ENCODE measurements around the gene LACTB. TPM values are rescaled to one million over a fixed set of nuclear protein-coding genes. Genes with fewer than 3 reads are reported as not detected.

The LACTB gene
- total and polyA plus RNA-seq, 2 experiments from 2014 or later, result 15.2 to 20.9 TPM

DNA sequence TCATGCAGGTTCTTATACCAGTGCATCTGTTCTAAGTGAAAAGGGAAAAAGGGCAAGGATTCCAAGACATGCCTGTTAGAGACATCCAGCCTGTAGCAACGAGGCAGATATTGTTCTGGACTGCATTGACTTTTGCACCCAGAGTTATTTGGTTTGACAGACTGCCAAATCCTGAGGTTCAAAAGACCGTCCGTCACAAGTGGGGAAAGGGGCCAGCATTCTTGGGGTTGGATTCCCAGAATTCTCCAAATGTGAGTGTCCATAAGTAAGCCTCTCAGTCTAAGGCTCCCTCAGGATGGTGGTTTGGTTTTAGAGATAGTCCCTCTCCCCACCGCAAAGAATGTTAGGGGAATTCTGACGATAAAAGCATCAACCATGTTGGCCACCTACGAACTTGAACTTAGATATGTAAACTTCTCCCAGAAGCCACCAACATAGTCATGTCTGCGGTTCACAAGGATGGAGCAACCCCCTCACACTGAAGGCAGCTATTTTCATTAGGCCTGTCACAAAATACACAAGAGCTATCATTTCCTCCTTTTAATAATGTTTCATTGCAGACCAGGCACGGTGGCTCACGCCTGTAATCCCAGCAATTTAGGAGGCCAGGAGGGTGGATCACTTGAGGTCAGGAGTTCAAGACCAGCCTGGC lies 13.6 kb upstream of the LACTB start:
- no peaks in the 10 kb centered on the region for H4K20me1 ChIP-seq (replicated peaks; ENCODE audit: insufficient read depth)
- no peak overlapping the region for H3K4me2 ChIP-seq
- no peaks in the 10 kb centered on the region for H3K36me3 ChIP-seq (ENCODE audit: insufficient read depth)
- Mint-ChIP-seq H3K36me3 (ENCODE audit: low read depth) (no peaks in the 10 kb centered on the region), H3K27me3 (ENCODE audit: insufficient read depth, low read depth, poor library complexity) (no peaks in the 10 kb centered on the region), H3K4me1 (no peaks in the 10 kb centered on the region), H3K27ac (no peak overlapping the region), H3K9me3 (peaks cover 4% of the 10 kb centered on the region; the same call in 1 of the 3 replicates), H3K4me3 (no peak overlapping the region)
- H3K27me3 ChIP-seq (ENCODE audit: insufficient read depth), result no peaks in the 10 kb centered on the region
- no peaks in the 10 kb centered on the region for H3K79me2 ChIP-seq (replicated peaks; ENCODE audit: insufficient read depth)
- no peak overlapping the region; the same call in 1 of the 2 replicates for H2AFZ ChIP-seq
- no peaks in the 10 kb centered on the region for H3F3A ChIP-seq (replicated peaks; ENCODE audit: low read depth)
- no peaks in the 10 kb centered on the region for H3K9me2 ChIP-seq (ENCODE audit: insufficient read depth)
- no peak overlapping the region for H3K27ac ChIP-seq (ENCODE audit: low read depth)
- H3K4me1 ChIP-seq (ENCODE audit: insufficient read depth), result no peaks in the 10 kb centered on the region
- H3K4me3 ChIP-seq, result no peak overlapping the region
- DNase-seq (ENCODE audit: low spot score) (no peak), ATAC-seq (no peak)
- TF ChIP-seq CREB1 (CRISPR knock-in tag; IDR thresholded peaks at IDR 0.05; ENCODE audit: low read depth) (no peak), ZNF114 (CRISPR knock-in tag; IDR thresholded peaks at IDR 0.05) (no peak), EZH2phosphoT487 (IDR thresholded peaks at IDR 0.05; ENCODE audit: unreplicated experiment) (no peak), NANOG (IDR thresholded peaks at IDR 0.05; ENCODE audit: borderline replicate concordance) (no peak), EZH2 (IDR thresholded peaks at IDR 0.05; ENCODE audit: low read depth, unreplicated experiment) (no peak), JUNB (IDR thresholded peaks at IDR 0.05; ENCODE audit: unreplicated experiment) (no peak), STAT1 (IDR thresholded peaks at IDR 0.05; ENCODE audit: unreplicated experiment) (no peak), ZNF331 (CRISPR knock-in tag; IDR thresholded peaks at IDR 0.05; ENCODE audit: low read depth) (no peak), CTCF (conservative IDR thresholded peaks at IDR 0.05; ENCODE audit: low read depth in 2 of 2) (no peak), ETS1 (IDR thresholded peaks at IDR 0.05) (no peak)
- TF ChIP-seq, protein P1, sequence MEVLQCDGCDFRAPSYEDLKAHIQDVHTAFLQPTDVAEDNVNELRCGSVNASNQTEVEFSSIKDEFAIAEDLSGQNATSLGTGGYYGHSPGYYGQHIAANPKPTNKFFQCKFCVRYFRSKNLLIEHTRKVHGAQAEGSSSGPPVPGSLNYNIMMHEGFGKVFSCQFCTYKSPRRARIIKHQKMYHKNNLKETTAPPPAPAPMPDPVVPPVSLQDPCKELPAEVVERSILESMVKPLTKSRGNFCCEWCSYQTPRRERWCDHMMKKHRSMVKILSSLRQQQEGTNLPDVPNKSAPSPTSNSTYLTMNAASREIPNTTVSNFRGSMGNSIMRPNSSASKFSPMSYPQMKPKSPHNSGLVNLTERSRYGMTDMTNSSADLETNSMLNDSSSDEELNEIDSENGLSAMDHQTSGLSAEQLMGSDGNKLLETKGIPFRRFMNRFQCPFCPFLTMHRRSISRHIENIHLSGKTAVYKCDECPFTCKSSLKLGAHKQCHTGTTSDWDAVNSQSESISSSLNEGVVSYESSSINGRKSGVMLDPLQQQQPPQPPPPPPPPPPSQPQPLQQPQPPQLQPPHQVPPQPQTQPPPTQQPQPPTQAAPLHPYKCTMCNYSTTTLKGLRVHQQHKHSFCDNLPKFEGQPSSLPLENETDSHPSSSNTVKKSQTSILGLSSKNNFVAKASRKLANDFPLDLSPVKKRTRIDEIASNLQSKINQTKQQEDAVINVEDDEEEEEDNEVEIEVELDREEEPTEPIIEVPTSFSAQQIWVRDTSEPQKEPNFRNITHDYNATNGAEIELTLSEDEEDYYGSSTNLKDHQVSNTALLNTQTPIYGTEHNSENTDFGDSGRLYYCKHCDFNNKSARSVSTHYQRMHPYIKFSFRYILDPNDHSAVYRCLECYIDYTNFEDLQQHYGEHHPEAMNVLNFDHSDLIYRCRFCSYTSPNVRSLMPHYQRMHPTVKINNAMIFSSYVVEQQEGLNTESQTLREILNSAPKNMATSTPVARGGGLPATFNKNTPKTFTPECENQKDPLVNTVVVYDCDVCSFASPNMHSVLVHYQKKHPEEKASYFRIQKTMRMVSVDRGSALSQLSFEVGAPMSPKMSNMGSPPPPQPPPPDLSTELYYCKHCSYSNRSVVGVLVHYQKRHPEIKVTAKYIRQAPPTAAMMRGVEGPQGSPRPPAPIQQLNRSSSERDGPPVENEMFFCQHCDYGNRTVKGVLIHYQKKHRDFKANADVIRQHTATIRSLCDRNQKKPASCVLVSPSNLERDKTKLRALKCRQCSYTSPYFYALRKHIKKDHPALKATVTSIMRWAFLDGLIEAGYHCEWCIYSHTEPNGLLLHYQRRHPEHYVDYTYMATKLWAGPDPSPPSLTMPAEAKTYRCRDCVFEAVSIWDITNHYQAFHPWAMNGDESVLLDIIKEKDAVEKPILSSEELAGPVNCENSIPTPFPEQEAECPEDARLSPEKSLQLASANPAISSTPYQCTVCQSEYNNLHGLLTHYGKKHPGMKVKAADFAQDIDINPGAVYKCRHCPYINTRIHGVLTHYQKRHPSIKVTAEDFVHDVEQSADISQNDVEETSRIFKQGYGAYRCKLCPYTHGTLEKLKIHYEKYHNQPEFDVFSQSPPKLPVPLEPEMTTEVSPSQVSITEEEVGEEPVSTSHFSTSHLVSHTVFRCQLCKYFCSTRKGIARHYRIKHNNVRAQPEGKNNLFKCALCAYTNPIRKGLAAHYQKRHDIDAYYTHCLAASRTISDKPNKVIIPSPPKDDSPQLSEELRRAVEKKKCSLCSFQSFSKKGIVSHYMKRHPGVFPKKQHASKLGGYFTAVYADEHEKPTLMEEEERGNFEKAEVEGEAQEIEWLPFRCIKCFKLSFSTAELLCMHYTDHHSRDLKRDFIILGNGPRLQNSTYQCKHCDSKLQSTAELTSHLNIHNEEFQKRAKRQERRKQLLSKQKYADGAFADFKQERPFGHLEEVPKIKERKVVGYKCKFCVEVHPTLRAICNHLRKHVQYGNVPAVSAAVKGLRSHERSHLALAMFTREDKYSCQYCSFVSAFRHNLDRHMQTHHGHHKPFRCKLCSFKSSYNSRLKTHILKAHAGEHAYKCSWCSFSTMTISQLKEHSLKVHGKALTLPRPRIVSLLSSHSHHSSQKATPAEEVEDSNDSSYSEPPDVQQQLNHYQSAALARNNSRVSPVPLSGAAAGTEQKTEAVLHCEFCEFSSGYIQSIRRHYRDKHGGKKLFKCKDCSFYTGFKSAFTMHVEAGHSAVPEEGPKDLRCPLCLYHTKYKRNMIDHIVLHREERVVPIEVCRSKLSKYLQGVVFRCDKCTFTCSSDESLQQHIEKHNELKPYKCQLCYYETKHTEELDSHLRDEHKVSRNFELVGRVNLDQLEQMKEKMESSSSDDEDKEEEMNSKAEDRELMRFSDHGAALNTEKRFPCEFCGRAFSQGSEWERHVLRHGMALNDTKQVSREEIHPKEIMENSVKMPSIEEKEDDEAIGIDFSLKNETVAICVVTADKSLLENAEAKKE (CRISPR knock-in tag; IDR thresholded peaks at IDR 0.05), result no peak

All from GM23338 (cell line).